GM23338 (cell line): ENCODE data around the gene GIGYF2. TPM values are rescaled to one million over a fixed set of nuclear protein-coding genes. Genes with fewer than 3 reads are reported as not detected.

ENCODE experiments used
- ATAC-seq: fragments of 200-7000 bp; cut with Tn5 transposase; 3 replicates; pipeline ENCODE4 v1.9.1; 2020
- DNase-seq: peaks from one replicate; pipeline ENCODE4 v3.0.0-alpha.2; 2015; ENCODE audit warnings: low spot score
- H2AFZ ChIP-seq: fragments of 200-600 bp; sonication (generic); 2 replicates; pipeline ENCODE4 v1.8.0; 2016; ENCODE audit warnings: antibody characterized with exemption, mild to moderate bottlenecking, moderate library complexity
- H3F3A ChIP-seq: fragments of 200-600 bp; sonication (generic); replicated peaks from 2 replicates; pipeline ENCODE4 v1.8.0; 2017; ENCODE audit warnings: antibody characterized with exemption, mixed run types, low read depth
- H3K27ac ChIP-seq: fragments of 200-600 bp; sonication (generic); 2 replicates; pipeline ENCODE4 v1.6.1; 2016; ENCODE audit warnings: low read depth
- H3K27me3 ChIP-seq: fragments of 200-600 bp; sonication (generic); 2 replicates; pipeline ENCODE4 v1.8.0; 2016; ENCODE audit warnings: mild to moderate bottlenecking, mixed run types, moderate library complexity; ENCODE audit not compliant: insufficient read depth
- H3K36me3 ChIP-seq: fragments of 200-600 bp; sonication (generic); 2 replicates; pipeline ENCODE4 v1.8.0; 2016; ENCODE audit warnings: mild to moderate bottlenecking; ENCODE audit not compliant: insufficient read depth
- H3K4me1 ChIP-seq: fragments of 200-600 bp; sonication (generic); 2 replicates; pipeline ENCODE4 v1.8.0; 2016; ENCODE audit warnings: mild to moderate bottlenecking, moderate library complexity; ENCODE audit not compliant: insufficient read depth
- H3K4me2 ChIP-seq: fragments of 200-600 bp; sonication (generic); 2 replicates; pipeline ENCODE4 v1.7.1; 2017; ENCODE audit warnings: mixed run types
- H3K4me3 ChIP-seq: fragments of 200-600 bp; sonication (generic); 2 replicates; pipeline ENCODE4 v1.6.1; 2016; ENCODE audit warnings: mixed run types
- H3K79me2 ChIP-seq: fragments of 200-600 bp; sonication (generic); replicated peaks from 2 replicates; pipeline ENCODE4 v1.8.0; 2017; ENCODE audit warnings: mild to moderate bottlenecking; ENCODE audit not compliant: insufficient read depth
- H3K9me2 ChIP-seq: fragments of 200-600 bp; sonication (generic); 2 replicates; pipeline ENCODE4 v1.8.0; 2017; ENCODE audit not compliant: insufficient read depth
- H4K20me1 ChIP-seq: fragments of 200-600 bp; sonication (generic); replicated peaks from 2 replicates; pipeline ENCODE4 v1.8.0; 2017; ENCODE audit warnings: mild to moderate bottlenecking; ENCODE audit not compliant: insufficient read depth
- H3K27ac Mint-ChIP-seq: 2 replicates; pipeline ENCODE4 v1.8.0; 2020; ENCODE audit warnings: inconsistent platforms, mild to moderate bottlenecking, moderate library complexity, mixed read lengths
- H3K27me3 Mint-ChIP-seq: 3 replicates; pipeline ENCODE4 v1.8.0; 2022; ENCODE audit warnings: low read depth, mild to moderate bottlenecking, moderate library complexity, mixed read lengths, inconsistent platforms; ENCODE audit not compliant: insufficient read depth, poor library complexity
- H3K36me3 Mint-ChIP-seq: 3 replicates; pipeline ENCODE4 v1.8.0; 2021; ENCODE audit warnings: low read depth, mild to moderate bottlenecking, inconsistent platforms, moderate library complexity, mixed read lengths
- H3K4me1 Mint-ChIP-seq: 3 replicates; pipeline ENCODE4 v1.8.0; 2020; ENCODE audit warnings: mild to moderate bottlenecking, inconsistent platforms, mixed read lengths
- H3K4me3 Mint-ChIP-seq: 3 replicates; pipeline ENCODE4 v1.8.0; 2021; ENCODE audit warnings: moderate library complexity, mild to moderate bottlenecking, inconsistent platforms, mixed read lengths
- H3K9me3 Mint-ChIP-seq: 3 replicates; pipeline ENCODE4 v1.8.0; 2020; ENCODE audit warnings: moderate library complexity, mild to moderate bottlenecking, inconsistent platforms, mixed read lengths
- CREB1 ChIP-seq: fragments of 250-450 bp; sonication (Bioruptor Pico); IDR thresholded peaks from 2 replicates; pipeline ENCODE4 v1.5.0; 2020; ENCODE audit warnings: low read depth, mild to moderate bottlenecking, moderate library complexity
- EZH2 ChIP-seq: fragments of 200-600 bp; sonication (generic); IDR thresholded peaks from one replicate; pipeline ENCODE4 v1.8.0; 2017; ENCODE audit warnings: antibody characterized with exemption, mild to moderate bottlenecking, low read depth; ENCODE audit not compliant: unreplicated experiment
- EZH2phosphoT487 ChIP-seq: fragments of 200-600 bp; sonication (generic); IDR thresholded peaks from one replicate; pipeline ENCODE4 v1.8.1; 2018; ENCODE audit warnings: antibody characterized with exemption; ENCODE audit not compliant: unreplicated experiment
- JUNB ChIP-seq: IDR thresholded peaks from one replicate; pipeline ENCODE4 v1.6.1; 2016; ENCODE audit warnings: antibody characterized with exemption; ENCODE audit not compliant: unreplicated experiment
- NANOG ChIP-seq: IDR thresholded peaks from 2 replicates; pipeline ENCODE4 v1.6.1; 2016; ENCODE audit warnings: antibody characterized with exemption, borderline replicate concordance
- POLR2AphosphoS5 ChIP-seq: IDR thresholded peaks from 2 replicates; pipeline ENCODE4 v1.6.1; 2016; ENCODE audit warnings: antibody characterized with exemption, low read depth
- REST ChIP-seq: IDR thresholded peaks from one replicate; pipeline ENCODE4 v1.6.1; 2018; ENCODE audit warnings: antibody characterized with exemption; ENCODE audit not compliant: unreplicated experiment
- STAT1 ChIP-seq: IDR thresholded peaks from one replicate; pipeline ENCODE4 v1.6.1; 2016; ENCODE audit warnings: antibody characterized with exemption; ENCODE audit not compliant: unreplicated experiment
- ZNF114 ChIP-seq: fragments of 250-450 bp; sonication (Bioruptor Pico); IDR thresholded peaks from 2 replicates; pipeline ENCODE4 v1.5.0; 2020; ENCODE audit warnings: mild to moderate bottlenecking, moderate library complexity
- ZNF331 ChIP-seq: fragments of 250-450 bp; sonication (Bioruptor Pico); IDR thresholded peaks from 2 replicates; pipeline ENCODE4 v1.5.0; 2020; ENCODE audit warnings: low read depth, mild to moderate bottlenecking, moderate library complexity
- ZNF462 ChIP-seq: fragments of 250-450 bp; sonication (Bioruptor Pico); IDR thresholded peaks from 2 replicates; pipeline ENCODE4 v1.5.0; 2020; ENCODE audit warnings: mild to moderate bottlenecking, moderate library complexity
- polyA plus RNA-seq: library from polyadenylated mRNA; unstranded; fragments of >200 nt; fragmentation: Nextera tagmentation; extraction: Ambion mirVana; gene quantifications from 2 replicates; pipeline ENCODE4 v1.2.1, GENCODE V29; 2016
- total RNA-seq: library from RNA; depleted of rRNA; stranded (reverse); fragments of >200 nt; shearing (Covaris generic); gene quantifications from 2 replicates; pipeline ENCODE4 v1.2.3, GENCODE V29; 2014
- TF ChIP-seq, protein P1 (sequence below): IDR thresholded peaks from 2 replicates; pipeline ENCODE4 v1.6.1; 2016; ENCODE audit warnings: antibody characterized with exemption
- TF ChIP-seq, protein P2 (sequence below), 2 experiments: fragments of 200-600 bp in 1 of 2; sonication (generic) in 1 of 2; conservative IDR thresholded peaks; 2 replicates each; pipeline versions ENCODE4 v1.5.1 to v1.6.1; 2016 to 2017; ENCODE audit warnings: antibody characterized with exemption in 2 of 2, low read depth in 2 of 2, mild to moderate bottlenecking in 2 of 2, moderate library complexity in 1 of 2

The GIGYF2 gene
- total and polyA plus RNA-seq, 2 experiments from 2014 or later = 48.9 to 104 TPM

DNA sequence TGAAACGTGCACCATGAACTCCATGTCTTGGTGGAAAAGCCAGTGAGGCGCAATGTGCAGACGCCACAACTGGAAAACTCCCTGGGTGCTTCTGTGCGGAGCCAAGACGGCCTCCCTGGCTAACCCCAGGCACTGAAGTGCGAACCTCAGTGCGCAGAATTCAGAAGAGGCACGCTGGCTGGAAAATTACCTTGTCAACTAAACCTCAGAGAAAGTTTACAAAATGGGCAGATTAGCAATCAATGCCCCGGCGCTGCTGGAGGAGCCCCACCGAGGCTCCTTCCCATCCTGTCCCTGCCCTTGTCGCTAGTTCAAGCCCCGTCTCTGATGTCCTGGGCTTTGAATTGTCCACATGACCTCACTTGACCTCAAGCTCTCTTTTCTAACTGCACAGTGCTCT, 195.1 kb downstream of the GIGYF2 start:
- Histone ChIP-seq H4K20me1 (no peaks in the 10 kb centered on the region), H3K27me3 (no peaks in the 10 kb centered on the region), H3K27ac (no peak overlapping the region), H3K4me2 (no peak overlapping the region), H3K9me2 (no peaks in the 10 kb centered on the region), H3K79me2 (no peaks in the 10 kb centered on the region), H3K36me3 (no peaks in the 10 kb centered on the region), H3K4me3 (no peak overlapping the region), H2AFZ (no peak overlapping the region), H3F3A (no peaks in the 10 kb centered on the region; the same call in 1 of the 2 replicates), H3K4me1 (peaks cover 6% of the 10 kb centered on the region; the same call in 1 of the 2 replicates)
- Mint-ChIP-seq H3K27ac (no peak overlapping the region), H3K4me3 (no peak overlapping the region; the same call in 2 of the 3 replicates), H3K27me3 (peaks cover 9% of the 10 kb centered on the region), H3K36me3 (no peaks in the 10 kb centered on the region; the same call in 2 of the 3 replicates), H3K9me3 (no peaks in the 10 kb centered on the region; the same call in 2 of the 3 replicates), H3K4me1 (peaks cover 33% of the 10 kb centered on the region)
- DNase-seq = no peak
- ATAC-seq = no peak
- TF ChIP-seq REST (no peak), ZNF462 (CRISPR knock-in tag) (no peak), EZH2phosphoT487 (no peak), ZNF331 (CRISPR knock-in tag) (no peak), POLR2AphosphoS5 (no peak), JUNB (no peak), NANOG (no peak), EZH2 (no peak), STAT1 (no peak), ZNF114 (CRISPR knock-in tag) (no peak), CREB1 (CRISPR knock-in tag) (no peak)
- TF ChIP-seq, protein P1, sequence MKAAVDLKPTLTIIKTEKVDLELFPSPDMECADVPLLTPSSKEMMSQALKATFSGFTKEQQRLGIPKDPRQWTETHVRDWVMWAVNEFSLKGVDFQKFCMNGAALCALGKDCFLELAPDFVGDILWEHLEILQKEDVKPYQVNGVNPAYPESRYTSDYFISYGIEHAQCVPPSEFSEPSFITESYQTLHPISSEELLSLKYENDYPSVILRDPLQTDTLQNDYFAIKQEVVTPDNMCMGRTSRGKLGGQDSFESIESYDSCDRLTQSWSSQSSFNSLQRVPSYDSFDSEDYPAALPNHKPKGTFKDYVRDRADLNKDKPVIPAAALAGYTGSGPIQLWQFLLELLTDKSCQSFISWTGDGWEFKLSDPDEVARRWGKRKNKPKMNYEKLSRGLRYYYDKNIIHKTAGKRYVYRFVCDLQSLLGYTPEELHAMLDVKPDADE = no peak
- TF ChIP-seq, protein P2, sequence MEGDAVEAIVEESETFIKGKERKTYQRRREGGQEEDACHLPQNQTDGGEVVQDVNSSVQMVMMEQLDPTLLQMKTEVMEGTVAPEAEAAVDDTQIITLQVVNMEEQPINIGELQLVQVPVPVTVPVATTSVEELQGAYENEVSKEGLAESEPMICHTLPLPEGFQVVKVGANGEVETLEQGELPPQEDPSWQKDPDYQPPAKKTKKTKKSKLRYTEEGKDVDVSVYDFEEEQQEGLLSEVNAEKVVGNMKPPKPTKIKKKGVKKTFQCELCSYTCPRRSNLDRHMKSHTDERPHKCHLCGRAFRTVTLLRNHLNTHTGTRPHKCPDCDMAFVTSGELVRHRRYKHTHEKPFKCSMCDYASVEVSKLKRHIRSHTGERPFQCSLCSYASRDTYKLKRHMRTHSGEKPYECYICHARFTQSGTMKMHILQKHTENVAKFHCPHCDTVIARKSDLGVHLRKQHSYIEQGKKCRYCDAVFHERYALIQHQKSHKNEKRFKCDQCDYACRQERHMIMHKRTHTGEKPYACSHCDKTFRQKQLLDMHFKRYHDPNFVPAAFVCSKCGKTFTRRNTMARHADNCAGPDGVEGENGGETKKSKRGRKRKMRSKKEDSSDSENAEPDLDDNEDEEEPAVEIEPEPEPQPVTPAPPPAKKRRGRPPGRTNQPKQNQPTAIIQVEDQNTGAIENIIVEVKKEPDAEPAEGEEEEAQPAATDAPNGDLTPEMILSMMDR (conservative IDR thresholded peaks at IDR 0.05; ENCODE audit: low read depth in 2 of 2) = no peak
